HG03520 (cell line): Measurements from ENCODE around the gene IQCE.

ENCODE experiments used
- ATAC-seq: cut with Tn5 transposase; IDR thresholded peaks from one replicate; pipeline ENCODE4 v1.9.1; 2021; ENCODE audit warnings: mild to moderate bottlenecking, moderate library complexity; ENCODE audit not compliant: unreplicated experiment

Gene IQCE

DNA sequence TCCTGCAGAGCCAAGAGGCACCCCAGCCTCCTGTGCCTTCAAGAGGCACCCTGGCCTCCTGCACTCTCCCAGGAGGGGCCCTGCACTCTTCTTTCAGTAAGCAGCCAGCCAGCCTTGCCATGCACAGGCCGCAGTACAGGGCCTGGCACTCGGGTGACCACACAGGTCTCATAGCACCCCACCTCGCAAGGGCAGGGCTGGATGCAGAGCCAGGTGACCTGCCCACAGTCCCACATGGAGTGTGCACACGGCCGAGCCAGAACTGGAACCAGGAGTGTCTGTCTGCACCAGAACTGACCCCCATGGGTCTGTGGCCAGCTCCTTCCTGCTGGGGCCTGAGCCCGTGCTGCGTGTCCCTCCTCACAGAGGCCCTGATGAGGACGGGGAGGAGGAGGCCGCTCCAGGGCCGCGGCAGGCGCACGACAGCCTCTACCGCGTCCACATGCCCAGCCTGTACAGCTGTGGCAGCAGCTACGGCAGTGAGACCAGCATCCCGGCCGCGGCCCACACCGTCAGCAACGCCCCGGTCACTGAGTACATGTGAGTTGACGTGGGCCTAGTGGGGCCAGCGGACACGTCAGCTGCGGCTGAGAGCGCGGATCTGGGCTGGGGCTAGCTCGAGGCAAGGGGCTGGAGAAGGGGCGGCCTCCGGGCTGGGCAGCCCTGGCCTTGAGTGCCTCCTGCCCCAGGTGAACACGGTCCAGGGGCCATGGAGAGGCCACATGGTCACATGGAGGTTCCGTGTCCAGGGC lies 99.3 kb downstream of the IQCE start:
- ATAC-seq: no peak

DNA sequence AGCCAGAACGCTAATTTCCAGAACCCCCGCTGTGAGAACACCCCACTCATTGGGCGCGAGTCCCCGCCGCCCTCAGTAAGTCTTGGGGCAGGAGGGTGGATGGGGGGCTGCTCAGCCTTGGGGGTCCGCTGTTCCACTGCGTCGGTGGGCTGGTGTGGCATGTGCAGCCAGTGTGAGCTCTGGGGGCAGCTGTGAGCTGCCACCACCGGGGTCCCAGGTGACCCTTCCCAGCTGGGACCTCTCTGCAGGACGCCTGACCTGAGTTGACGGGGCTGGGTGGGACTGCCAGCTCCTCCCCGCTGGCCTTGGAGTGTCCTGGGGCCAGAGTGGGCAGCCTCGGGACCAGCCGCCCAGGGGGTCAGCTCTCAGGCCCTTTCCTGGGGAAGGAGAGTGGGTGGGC lies 100.2 kb downstream of the IQCE start:
- no peak for ATAC-seq

DNA sequence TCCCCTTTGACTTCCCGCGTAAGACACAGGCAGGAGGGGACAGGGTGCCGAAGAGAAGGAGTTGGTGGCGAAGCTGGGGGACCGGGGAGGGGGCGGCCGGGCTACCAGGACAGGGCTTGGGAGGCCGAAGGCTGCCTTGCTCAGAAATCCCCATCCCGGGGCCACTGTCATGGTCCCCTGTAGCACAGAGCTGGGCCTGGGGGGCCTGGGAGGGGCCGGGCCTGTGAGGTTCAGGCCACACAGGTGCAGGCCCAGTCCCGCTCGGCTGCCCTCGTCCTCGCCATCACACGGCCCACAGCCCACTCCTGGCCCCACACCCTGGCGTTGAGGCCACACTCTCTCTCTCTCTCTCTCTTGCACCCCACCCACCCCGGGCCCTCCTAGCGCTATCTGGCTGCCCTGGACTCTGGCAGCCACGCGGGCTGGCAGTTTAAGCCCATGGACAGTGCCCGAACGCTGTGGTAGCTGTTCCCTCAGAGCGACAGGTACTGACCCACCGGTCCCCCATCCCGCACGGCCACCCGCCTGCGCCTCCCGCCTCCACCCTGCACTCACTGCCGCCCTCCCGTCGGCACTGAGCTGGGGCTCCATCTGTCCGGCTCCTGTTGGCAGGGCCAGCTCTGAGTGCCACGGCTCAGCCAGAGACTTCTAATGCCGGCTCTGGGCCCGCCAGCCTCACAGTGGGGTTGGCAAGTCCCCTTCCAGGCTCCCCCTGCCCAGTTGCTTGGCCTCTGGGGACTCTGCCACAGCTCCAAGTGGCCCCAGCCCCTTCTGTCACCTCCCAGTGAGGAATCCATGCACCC lies 101.0 kb downstream of the IQCE start:
- ATAC-seq: no peak

DNA sequence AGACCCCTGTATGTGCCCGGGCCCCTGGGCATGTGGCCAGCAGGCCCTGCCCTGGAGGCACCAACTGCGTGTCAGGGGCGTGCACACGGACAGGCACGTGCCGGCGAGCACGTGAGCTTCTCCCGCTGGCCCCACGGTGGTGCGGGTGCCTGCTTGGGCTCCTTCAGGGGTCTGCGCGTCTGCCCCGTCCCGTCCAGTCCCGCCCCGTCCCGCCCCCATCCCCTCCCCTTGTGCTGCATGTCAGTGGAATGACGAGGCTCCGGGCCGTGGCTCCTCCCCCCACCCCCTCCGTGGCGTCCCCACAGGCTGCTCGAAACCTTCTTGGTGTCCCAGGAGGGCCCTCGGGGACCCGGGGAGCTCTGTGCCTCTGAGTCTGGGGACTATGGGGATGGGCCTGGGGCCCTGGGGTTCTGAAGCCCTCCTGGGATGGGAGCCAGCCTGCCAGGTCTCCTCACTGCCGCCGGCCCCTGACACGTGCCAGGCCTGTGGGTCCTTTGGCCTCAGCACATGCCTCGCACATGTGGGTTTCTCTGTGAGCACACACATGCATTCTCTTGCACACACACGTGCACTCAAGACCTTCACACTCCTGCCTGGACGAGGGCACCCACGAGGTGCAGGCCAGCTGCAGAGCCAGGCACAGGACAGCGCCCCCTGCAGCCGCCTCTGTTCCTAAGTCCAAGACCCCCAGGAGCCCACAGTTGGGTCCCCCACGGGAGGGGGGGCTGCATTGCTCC lies 101.7 kb downstream of the IQCE start:
- ATAC-seq: no peak

DNA sequence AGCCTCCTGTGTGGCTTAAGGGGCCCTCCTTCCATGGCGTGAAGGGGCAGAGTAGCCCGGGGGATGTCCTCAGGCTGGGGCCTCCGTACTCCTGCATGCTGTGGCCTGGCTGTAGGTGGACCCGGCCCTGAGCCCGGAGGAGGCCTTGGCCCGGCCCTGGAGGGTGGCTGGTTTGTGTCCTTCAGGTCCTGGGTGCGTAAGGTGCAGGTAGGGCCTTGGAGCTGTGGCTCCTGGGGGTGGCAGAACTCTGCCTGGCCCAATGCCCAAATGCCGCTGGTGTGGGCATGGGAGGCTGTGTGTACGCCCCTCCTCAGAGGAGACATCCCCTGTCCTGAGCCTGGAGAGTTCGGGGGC lies 102.3 kb downstream of the IQCE start:
- ATAC-seq: no peak

DNA sequence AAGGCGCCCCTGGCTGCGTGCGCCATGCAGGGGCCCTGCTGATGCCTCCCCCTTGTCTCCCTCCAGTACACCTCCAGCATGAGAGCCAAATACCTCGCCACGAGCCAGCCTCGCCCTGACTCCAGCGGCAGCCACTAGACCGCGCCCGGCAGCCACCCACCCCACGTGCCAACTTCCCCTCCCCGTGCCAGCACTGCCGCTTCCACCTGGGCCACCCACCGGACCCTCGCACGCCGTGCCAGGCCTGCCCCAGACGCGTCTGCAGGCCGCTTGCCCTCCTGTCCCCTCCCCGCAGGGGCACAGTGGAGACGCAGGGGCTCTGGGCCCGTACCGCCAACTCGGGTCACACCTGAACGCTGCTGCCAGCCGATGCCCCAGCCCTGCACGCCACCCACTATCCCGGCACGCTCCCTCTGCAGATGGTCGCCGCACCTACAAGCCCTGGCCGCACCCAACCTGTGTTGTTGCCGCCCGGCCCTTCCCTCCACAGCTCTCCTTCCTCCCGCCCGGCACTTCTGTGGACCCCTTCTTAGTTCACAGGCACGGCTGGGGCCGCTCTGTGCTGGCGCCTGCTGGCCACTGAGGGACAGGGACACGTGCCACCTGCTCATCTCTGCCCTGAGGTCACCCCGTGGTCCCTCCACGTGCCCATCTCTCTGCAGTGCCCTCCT lies 103.0 kb downstream of the IQCE start:
- no peak for ATAC-seq

DNA sequence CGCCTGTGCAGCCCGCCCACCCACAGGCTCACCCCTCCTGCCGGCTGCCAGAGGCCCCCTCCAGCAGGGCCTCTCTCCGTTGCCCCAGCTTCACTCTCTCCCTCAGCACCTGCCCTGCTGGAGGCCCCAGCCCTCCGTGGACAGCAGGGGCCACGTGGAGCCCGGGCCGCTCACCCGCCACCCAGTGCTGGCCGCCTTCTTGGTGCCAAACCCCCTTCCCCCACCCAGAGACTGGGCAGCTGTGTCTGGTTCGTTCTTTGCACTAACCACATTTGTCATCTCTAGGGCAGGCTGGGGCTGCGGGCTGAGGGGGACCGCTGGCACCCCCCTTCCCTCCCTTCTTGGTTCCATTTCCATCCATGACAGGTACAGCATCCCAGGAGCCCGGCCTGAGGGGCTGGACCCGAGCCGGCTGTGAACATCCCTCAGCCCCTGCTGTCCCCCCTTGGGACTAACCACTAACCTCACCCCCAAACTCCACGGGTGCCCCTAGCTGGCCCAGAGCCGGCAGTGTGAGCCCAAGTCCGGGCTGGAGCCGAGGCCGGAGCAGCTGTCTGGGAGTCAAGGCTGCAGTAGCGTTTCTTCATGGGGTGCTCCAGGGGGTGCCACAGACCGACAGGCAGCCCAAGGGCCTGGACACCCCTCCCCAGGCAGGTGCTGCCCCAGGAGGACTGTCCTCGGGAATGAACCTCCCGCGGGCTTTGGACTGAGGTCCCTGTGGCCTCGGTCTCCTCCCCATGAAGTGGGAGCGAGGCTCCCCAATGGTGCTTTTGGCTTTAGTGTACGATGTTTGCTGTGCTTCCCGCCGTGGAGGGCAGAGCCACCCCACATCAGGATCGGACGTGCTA lies 103.7 kb downstream of the IQCE start:
- no peak for ATAC-seq

DNA sequence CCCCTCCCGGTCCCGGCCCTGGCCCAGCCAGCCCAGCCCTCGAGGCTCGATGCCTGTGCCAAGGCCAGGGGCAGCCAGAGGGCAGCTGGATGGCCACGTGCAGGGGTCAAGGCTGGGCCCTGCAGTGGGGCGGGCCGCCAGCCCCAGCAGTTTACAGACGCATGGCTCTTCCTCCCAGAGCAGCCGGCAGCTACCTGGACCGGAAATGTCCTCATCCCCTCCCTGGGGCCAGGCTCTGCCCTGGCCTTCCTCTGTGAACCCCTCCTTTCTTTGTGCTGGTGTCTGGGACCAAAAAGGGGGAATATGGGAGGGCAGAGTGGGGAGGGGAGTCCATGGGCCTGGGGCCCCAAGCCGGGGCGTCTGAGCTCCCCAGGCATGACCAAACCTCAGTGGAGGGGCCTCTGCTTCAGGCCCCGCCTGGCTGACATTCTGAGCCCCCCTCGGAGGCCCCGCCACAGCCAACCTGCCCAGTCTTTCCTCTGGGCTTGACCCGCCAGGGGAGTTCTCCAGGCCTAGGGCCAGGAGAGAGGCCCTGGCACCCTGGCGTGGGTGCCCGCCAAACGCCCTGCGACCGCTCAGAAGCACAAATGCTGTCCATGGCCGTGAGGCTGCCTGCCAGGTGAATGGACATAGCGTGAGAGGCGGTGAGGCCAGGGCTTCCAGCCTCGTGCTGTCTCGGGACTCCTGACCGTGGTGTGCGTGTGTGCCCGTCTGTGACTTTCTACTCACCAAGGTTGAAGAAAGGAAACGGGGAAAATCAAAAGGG lies 104.5 kb downstream of the IQCE start:
- no peak for ATAC-seq

DNA sequence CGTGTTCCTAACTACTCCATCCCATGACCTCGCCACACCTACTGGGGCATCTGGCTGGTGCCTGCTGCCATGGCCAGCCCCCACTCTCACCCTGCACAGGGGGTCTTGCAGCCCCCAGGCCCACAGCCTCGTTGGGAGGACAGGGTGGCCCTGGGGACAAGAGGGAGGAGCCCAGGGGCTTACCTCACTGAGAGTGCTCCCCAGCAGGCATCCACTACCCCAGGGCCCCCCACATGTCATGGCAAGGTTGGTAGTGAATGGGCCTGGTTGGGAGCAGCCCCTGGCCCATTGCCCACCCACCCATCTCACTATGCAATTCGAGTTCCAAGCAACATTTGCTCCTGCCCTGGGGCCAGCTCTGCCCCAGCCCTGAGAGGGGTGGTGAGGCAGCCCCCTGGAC lies 105.2 kb downstream of the IQCE start:
- ATAC-seq: no peak
